ENCODE data around the gene CRMP1.
"Not testable (repeated sequence)": the region's sequence is repeated elsewhere in the genome, so short reads cannot be mapped to it uniquely, and the experiment has no call there.

The CRMP1 gene

DNA sequence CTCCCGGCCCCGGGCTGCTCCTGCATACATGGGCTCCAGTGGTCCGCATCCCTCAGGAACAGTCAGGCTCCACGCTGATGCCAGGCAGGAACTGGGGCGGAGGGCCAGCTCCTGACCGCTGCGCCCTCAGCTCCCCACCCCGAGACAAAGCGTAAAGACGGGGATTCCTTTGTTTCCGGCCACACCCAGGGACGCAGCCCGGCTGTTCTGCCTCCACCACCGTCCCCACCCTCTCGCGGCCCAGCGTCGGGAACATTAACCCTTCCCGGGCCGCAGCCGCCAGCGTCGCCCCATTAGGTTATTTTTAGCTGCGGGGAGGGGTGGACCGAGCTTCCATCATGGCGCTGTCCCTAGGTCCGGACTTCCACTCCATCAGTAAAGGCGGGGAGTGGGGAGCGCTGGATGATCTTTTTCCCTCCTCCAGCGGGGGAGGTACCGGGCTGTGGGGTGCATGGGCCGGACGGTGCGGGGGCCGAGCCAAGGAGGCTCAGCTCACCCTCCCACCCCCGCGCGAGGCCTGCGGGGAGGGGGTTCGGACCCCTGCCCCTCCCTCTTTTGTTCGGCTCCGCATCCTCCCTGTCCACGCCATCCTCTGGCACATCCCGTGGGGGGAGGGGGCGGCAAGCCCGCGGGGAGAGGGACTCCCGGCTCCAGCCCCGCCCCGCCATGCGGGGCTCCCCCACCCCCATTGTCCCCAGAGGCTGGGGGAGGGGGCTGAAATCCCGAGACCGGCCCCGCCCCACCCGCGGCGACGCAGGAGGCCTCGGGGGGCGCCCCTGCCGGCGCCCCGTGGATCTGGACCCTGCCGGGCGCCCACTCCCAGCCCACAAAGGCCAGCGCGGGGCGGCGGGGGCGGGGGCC is 5.3 kb downstream of the CRMP1 start:
- DNase-seq = no peak

DNA sequence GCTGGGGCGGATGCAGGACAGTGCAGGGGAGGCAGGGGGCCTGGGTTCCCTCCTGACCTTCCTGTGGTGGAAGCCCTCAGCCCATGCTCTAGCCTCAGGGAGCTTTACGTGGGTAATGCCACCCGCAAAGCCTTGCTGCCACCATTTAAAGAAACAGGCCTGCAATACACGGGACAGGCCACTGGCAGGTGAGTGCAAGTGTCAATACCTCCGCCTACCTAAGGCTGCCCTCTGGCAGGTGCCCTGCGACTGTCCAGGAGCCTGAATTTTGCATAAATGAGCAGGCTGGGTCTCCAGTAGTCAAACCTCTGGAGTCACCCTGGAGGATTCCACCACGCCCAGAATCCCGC is 5.9 kb downstream of the CRMP1 start:
- no peak for DNase-seq

DNA sequence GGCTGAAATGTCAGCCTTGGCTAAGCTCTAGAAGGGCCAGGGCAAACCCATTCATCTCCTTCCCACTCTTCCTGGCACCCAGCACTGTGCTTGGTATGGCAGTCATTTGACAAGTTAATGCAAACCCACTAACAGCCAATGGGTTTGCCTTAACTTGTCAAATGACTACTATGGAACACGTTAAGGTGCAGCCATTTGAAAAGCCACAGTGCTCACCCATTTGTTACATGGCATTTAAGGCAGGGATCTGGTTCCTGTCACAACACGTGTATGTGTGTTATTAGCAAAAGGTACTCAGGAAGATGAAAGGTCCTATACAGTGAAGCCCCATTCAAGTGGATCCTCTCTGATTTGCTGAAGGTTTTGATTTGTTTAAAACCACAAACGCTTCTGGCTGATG is 7.2 kb downstream of the CRMP1 start:
- DNase-seq = no peak

DNA sequence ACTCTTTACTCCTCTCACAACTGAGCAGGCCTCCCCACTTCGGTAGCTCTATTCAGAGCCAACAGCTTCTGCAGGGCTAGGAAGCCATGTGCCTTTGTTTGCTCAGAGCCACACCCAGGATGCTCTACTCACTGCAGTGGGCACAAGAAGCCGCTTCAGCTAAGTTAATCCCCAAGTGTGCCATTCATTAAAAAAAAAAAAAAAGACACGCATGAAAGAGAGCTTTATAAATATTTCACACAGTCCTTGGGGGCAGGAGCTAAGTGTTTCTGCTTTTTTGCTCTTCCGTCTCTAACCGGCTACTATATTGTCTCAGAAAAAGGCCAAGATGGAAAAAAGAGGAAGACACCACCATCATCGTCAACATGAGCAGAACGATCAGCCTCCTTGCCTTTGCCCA is 8.1 kb downstream of the CRMP1 start:
- DNase-seq = no peak

DNA sequence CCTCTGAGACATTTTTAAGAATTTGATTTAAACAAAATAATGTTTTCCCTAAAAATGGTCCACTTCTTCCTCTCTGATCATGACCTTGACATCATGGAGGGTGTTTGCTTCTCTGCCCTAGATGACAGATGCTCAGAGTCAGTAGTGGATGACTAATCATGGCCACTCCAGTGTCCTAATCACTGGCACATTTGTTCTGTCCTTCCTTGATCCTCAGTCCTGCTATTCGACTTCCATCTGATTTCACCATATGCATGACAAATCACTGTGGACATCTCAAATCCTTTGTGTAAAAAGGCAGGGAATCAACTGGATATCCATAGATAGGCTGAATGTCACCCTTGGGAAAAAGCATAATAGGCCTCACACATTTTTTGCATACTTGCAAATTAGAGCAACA is 9.0 kb downstream of the CRMP1 start:
- DNase-seq = no peak

DNA sequence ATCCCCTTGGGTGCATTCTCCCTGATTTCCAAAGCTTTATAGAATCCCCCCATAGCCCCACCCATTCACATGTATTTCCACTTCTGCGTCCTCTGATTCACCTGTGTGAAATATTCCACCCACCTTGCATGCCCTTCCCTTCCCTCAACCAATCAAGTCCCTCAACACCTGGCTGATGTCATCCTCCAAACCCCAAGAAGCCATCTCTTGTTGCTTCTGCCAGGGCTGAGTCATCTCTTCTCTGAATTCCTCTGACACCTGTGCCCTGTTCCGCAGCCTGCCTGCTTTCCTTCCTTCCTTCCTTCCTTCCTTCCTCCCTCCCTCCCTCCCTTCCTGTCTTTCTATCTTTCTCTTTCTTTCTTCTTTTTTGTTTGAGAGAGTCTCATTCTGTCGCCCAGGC is 9.9 kb downstream of the CRMP1 start:
- DNase-seq = no peak

DNA sequence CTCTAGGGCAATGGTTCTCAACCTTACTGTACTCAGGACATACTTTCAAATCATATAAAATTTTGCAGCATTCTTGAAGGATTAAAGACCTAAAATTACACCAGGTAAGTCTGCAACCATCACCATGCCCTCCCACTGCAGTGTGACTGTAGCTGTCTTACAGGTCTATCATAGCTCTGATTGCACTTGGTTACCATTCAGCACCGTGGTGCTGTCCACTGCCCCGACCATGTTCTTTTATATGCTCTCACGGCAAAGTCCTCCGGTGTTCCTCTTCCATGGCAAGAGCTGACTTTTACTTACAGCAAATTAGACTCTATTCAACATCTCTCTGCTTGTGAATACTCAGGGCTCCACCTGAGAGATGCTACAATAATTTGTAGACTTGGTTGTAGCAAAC is 11.5 kb downstream of the CRMP1 start:
- DNase-seq = no peak

DNA sequence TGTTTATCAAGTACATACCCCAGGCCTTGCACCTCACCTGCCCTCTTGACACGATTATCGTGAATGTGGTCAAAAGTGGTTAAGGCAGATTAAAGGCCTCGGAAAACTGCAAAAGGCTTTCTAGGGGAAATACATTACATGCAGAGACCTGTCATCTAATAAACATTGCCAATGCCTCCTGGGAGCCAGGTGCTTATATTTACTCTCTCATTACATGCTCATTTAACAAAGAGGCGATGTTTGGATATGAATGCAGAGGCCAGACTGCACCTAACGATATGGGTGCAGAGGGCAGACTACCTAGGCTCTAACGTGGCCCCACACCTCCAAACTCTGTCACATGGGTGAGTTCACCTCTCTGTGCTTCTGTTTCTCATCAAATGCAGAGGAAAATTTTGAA is 14.5 kb downstream of the CRMP1 start:
- no peak for DNase-seq

DNA sequence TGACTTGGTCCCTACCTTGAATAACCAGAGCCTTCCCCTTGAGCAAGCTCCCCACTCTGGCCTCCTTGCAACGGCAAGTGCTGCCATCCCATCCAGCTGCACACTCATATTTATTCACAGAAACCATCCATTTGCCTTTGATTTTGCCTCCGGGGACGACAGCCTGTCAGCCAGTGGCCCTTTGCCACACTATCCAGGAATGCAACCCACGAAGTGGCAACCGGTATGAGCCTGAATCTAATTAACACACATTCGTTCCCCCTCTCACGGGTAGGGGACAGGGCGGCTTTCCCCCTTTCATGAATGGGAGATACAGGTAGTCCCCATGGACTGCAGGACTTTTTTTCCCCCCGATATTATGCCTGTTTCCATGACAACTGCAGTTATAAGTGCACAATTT is 15.5 kb downstream of the CRMP1 start:
- no peak for DNase-seq

DNA sequence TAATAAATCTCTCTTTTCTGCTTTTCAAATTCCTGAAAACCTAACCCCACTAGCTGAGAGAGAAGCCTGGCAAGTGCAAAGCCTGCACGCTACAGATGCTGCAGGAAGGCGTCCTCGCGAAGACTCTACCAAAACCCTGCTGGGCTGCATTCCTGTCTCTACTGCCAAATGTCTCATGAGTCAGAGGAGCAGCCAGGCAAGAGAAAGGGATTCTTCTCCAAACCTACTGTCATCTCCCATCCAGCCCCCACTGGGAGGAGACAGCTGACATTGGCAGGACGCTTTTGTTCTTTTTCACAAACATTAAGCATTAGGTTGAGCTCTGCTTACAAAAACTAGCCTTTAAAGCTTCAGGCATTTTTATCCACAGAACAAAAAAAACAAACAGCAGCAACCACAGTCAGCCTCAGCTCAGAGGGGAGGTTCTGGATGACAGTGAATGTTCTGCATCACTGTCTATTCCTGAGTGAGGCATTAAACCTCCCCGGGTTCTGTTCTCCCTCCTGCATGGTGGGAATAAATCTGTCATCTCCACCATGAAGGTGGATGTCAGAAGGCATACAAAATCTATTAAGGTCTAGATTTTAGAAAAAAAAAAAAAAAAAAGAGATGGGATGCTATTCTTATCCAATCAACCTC is 18.0 kb downstream of the CRMP1 start:
- no peak for DNase-seq

DNA sequence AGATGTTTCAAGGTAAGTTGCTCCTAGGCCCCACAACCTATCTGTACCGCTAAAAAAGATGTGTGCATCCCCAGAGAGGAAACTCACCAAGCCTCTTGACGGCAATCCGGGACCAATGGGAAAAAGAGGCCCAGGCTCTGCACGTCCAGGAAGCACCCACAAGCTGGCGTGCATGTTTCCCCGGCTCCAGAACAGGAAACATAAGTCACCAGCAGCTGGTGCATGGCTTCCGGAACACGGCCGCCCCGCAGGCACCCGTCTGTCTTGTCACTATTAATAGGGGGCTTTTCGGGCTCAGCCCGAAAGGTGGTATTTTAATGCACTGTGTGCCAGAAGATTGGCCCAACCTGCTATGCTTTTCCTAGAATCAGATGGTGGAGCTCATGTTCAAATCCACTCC is 22.2 kb downstream of the CRMP1 start:
- no peak for DNase-seq

DNA sequence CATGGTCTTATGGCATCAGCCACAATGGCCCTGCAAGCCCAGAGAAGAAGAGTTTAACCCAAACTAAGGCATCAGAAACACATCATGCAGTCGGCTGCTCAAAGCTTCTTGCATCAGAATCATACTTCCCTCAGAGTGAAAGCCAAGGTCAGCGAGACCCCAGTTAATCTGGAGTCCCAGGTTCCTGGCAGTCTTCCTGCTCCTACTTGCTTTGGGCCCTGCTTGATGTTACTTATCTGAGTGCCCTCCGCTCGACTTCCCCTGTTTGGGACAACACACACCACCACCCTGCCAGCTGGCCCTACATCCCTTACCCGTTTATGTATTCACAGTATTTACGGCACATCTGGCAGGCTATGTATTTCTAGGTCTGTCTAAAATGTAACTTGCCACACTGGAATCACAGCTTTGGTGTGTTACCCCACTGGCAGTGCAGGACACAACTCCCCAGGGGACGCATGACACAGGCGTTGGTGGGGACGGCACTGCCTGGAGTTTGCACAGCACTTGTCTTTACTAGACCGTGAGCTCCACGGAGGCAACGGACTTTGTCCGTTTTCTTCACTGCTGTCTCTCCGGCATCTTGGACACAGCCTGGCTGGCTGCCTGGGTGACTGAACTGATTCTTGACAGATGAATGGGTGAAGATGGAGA is 22.8 kb downstream of the CRMP1 start:
- DNase-seq = no peak

DNA sequence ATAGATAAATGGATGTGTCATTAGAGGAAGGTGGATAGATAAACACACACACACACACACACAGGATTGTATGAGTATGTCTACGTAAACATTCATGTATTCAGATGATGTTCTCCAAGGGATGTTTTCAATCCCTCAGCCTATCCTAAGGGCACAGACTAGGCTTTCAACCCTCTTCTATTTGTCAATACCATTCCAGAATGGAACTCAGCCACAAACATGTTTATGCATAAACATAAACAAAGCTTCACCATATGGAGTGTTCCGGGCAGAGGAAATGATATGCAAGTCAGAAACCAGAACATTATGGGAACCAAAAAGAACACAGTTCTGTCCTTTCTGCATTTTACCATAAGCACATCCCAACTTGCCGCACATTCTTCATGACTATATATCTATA is 25.0 kb downstream of the CRMP1 start:
- DNase-seq = no peak

DNA sequence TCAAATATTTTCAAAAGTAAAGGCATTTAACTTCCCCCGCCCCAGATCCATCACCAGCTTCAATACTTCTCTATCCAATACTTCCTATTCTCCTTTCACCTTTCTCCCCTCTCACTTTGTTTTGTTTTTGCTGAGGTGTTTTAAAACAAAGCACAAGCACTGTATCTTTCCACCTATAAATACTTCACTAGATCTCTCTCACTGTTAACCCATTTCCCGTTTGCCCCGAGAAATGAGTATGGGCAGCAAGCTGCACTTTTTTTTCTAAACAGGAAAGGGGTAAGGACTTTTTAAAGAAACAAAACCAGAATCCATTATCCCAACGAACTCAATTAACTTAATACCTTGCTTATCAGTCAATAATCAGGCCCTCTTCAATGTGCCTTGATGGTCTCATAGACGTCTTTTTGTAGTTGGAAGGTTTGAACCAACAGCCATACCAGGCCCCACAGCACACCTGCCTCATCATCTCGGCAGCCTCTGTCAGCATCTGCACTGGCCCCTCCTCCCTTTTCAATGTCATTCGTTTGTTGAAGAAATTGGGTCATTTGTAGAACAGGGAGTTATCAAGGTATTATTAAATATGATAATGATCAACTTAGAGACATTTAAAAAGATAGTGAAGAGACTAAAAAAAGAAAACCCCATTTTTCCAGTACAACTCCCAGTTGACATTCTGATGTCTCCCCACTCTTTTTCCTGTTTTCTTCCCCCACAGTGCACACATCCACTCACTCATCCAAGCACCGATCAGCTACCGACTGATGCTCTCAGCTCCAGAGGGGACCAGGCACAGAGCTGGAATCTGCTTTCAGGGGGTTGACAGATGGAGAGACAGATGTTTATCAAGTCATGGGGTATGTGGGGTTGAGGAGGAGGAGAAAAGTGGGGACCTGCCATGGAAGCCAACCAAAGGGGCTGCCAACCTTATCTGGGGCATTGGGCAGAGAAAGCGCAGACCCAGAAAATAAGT is 25.8 kb downstream of the CRMP1 start:
- DNase-seq = no peak

DNA sequence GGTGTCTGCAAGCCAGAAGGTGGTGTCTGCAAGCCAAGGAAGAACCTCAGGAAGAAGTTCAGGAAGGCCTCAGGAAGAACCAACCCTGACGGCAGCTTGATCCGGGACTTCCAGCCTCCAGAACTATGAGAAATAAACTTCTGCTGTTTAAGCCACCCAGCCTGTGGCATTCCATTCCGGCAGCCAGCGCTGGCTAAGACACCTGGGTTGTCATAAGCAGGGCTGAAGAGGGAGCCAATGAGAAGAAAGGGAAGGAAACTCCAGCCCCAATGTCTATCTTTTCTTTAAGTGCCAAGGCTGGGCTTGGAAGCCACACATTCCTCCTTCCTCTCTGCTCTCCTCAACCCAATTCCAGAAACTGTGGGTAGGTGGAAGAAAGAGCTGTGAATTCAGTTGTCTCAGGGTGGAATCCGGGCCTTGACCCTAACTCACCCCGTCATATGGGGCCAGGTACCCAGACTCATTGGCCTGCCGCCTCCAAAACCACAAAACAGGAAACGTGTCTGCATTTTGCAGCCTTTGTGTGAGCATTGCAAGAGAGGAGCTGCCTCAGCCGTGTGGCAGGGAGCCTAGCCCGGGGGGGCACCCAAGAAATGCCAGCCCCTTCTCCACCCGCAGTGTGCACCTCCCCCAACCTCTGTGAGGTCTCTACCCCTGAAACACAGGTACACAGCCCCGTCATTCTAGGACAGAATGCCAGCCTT is 26.8 kb downstream of the CRMP1 start:
- no peak for DNase-seq

DNA sequence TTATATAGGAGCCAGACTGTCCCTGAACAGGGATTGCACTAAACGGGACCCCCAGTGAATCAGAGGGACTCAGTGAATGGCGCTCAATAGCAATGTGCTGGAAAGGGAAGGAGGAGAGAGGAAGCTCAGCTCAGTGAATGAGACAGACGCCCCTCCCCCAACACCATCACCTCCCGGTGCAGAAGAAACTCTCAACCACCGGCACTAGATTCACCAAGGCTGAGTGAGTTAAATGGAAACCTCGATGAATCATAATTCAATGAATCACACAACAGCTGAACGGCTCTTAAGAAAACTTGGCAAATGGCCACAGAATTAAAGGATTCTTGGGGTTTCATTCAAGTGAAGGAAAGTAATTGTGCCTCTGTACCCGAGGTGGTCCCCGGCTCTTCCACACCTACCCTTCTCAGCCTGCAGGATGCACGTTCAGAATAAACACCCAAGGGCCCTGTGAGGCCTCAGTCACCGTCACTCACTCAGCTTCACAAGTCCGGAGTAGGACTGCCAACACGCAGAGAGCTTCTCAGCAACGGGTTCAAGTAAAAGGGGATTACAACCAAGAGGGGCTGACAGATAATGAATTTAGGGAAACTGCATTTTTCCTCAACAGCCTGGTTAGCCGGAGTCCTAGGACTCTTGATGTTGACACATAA is 29.3 kb downstream of the CRMP1 start:
- peak; percentile 30 for DNase-seq

DNA sequence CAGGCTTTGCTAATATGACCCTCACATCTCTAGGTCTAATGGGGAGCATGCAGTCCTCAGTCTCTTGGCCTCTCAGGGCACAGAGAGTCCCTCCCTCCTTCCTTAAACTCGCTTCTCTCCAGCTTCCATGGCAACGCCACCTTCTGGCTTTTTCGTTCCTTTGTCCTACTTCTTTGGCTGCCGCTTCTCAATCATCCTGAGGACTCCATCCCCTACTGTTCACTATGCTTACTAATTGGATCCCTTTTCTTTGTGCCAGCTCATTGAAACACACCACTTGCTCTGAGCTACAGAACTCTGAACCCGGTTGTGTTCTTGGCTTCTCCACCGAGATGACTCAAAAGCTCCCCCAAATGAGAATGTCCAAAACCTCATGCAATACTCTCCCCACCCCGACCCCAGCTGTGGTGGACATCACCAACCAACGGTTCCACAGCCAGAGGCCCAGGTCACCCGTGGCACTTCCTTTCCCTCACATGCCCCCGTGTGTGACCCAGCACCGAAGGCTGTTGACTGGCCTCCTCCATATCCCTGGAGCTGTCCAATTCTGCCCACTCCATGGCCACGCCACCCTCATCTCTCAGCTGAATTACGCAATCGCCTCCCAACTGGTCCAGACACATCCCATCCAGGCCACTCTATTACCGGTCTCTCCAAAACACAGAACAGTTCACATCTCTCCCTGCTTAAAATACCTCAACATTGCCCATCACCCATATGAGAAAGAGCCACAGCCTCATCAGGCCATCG is 34.7 kb downstream of the CRMP1 start:
- no peak for DNase-seq

DNA sequence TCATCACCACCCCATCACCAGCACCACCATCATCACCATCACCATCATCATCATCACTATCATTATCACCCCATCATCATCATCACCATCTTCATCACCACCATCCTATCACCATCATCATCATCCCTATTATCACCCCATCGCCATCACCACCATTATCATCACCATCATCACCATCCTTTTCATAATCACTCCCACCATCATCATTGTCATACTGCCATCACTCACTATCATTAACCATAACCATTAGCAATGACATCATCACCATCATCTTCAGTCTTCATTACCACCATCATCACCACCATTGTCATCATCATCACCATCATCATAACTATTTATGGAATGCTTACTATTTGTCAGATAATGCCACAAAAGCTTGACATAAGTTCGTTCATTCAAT is 35.7 kb downstream of the CRMP1 start:
- no peak for DNase-seq

DNA sequence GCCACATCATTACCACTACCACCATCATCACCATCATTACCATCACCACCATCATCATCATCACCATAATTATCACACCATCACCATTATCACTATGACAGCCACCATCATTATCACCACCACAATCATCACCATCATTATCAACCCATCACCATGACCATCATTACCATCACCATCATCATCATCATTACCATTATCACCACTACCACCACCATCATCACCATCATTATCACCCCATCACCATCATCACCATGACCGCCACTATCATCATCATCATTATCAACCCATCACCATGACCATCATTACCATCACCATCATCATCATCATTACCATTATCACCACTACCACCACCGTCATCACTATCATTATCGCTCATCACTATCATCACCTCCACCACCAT is 36.5 kb downstream of the CRMP1 start:
- DNase-seq = not testable (repeated sequence)

DNA sequence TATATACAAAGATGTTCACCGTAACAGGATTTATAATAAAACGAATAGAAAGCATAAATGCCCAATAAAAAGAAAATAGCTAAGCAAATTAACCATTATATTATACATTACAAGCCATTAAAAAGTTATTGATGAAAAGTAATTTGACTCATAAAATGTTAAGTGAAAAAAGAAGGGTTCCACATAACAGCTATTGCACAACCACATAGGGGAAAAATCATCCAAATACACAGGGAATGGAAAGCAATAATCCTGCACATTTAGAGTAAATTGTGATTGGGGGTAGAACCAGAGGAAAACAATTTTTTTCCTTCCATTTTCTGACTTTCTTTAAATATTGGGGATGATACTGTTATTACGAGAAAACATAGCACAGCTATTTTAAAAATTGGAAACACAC is 38.0 kb downstream of the CRMP1 start:
- no peak for DNase-seq

All from activated naive CD4-positive, alpha-beta T cell treated with anti-CD3 and anti-CD28 coated beads, Interleukin-2, amount 50 U/mL, for 16 hours (primary cell).